OCI-LY3 (cell line): ENCODE measurements around the gene CDS2.
A peak's percentile ranks its signal among the peaks of the same experiment; 100 is the strongest.

Experiments
- H2AFZ ChIP-seq: fragments of 200-600, 300-600 bp; shearing (Covaris generic); 2 replicates; pipeline ENCODE4 v1.6.0; 2014; ENCODE audit warnings: antibody characterized with exemption, low read depth, low read length
- H3K27ac ChIP-seq: fragments of 200-600, 300-600 bp; sonication (generic); 2 replicates; pipeline ENCODE4 v1.5.1; 2014; ENCODE audit warnings: mild to moderate bottlenecking, low read length, moderate library complexity, mixed read lengths
- H3K27me3 ChIP-seq: fragments of 200-600, 300-600 bp; sonication (generic); 2 replicates; pipeline ENCODE4 v1.6.1; 2014; ENCODE audit warnings: low read depth, low read length, mixed read lengths
- H3K36me3 ChIP-seq: fragments of 200-600, 300-600 bp; sonication (generic); replicated peaks from 2 replicates; pipeline ENCODE3; 2014; ENCODE audit warnings: low read depth, low read length, mixed read lengths
- H3K4me1 ChIP-seq: fragments of 300-600, 200-600 bp; sonication (generic); 2 replicates; pipeline ENCODE4 v1.6.1; 2014; ENCODE audit warnings: low read length, mixed read lengths
- H3K4me2 ChIP-seq: fragments of 200-600, 300-600 bp; sonication (generic); 2 replicates; pipeline ENCODE4 v1.6.1; 2014; ENCODE audit warnings: low read length, mixed read lengths
- H3K4me3 ChIP-seq: fragments of 300-600, 200-600 bp; sonication (generic); 2 replicates; pipeline ENCODE4 v1.5.1; 2014; ENCODE audit warnings: antibody characterized with exemption, mild to moderate bottlenecking, low read length, moderate library complexity
- H3K79me2 ChIP-seq: fragments of 300-600, 200-600 bp; shearing (Covaris generic); 2 replicates; pipeline ENCODE4 v1.6.1; 2014; ENCODE audit warnings: mild to moderate bottlenecking, low read length, mixed read lengths
- H3K9ac ChIP-seq: fragments of 300-600, 200-600 bp; shearing (Covaris generic); 2 replicates; pipeline ENCODE4 v1.6.0; 2014; ENCODE audit warnings: mild to moderate bottlenecking, low read length, moderate library complexity
- H3K9me3 ChIP-seq: fragments of 200-600, 300-600 bp; shearing (Covaris generic); 2 replicates; pipeline ENCODE4 v1.6.1; 2014; ENCODE audit warnings: low read length, mixed read lengths; ENCODE audit not compliant: insufficient read depth
- H4K20me1 ChIP-seq: fragments of 200-600, 300-600 bp; sonication (generic); 2 replicates; pipeline ENCODE4 v1.6.1; 2016; ENCODE audit warnings: low read length, mixed read lengths; ENCODE audit not compliant: insufficient read depth
- EZH2phosphoT487 ChIP-seq: fragments of 200-600 bp; shearing (Covaris generic); IDR thresholded peaks from 2 replicates; pipeline ENCODE4 v1.6.1; 2018; ENCODE audit warnings: antibody characterized with exemption, mixed run types, low read depth
- TF ChIP-seq, protein P1 (sequence below): fragments of 200-600, 300-600 bp; sonication (generic); IDR thresholded peaks from 2 replicates; pipeline ENCODE4 v1.5.1; 2014; ENCODE audit warnings: antibody characterized with exemption, low read length, low read depth

Gene CDS2

DNA sequence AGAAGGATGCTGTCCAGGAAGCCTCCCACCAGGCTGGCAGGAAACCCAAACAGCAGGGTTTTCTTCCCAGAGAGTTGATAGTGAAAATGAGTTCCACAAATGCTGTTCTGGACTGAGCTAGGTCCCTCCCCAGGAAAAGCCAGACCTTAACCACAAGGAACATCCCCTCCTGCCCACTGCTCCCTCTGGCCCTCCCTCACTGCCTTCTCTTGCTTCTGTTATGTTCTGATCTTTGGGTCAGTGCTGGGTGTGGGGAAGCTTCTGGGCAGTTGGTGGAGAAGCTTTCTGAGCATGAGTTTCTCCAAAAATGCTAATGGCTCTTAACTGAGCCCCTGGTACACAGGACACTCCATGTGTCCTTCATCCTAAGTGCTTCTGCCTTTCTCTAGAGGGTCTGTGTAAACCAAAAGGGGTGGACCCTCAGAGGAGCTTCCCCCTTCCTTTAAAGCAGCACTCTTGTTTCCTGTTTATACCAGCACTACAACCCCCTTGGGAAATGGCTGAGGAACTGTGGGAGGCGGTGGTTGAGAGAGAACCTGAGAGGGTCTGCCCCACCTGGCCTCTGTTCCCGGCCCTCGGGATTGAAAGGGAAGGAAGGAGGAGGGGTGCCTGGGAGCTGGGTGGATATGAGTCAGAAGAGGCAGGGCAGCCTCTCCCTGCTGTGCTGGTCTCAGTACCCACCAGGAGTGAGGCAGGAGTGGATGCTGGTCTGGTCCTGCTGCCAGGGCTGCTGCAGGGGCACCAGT lies 42.0 kb downstream of the CDS2 start:
- Histone ChIP-seq H3K27ac (no peak overlapping the region), H3K27me3 (no peaks in the 10 kb centered on the region), H3K9ac (no peak overlapping the region), H3K79me2 (peaks cover 77% of the 10 kb centered on the region), H3K36me3 (peaks cover 11% of the 10 kb centered on the region), H4K20me1 (peaks cover 93% of the 10 kb centered on the region), H3K9me3 (no peaks in the 10 kb centered on the region), H3K4me2 (peak overlapping the region; percentile 43), H3K4me3 (0 out of 2 replicates have a peak overlapping the region, but pooled peaks have one; percentile 5), H3K4me1 (peaks cover 43% of the 10 kb centered on the region), H2AFZ (no peak overlapping the region)
- TF ChIP-seq, protein P1, sequence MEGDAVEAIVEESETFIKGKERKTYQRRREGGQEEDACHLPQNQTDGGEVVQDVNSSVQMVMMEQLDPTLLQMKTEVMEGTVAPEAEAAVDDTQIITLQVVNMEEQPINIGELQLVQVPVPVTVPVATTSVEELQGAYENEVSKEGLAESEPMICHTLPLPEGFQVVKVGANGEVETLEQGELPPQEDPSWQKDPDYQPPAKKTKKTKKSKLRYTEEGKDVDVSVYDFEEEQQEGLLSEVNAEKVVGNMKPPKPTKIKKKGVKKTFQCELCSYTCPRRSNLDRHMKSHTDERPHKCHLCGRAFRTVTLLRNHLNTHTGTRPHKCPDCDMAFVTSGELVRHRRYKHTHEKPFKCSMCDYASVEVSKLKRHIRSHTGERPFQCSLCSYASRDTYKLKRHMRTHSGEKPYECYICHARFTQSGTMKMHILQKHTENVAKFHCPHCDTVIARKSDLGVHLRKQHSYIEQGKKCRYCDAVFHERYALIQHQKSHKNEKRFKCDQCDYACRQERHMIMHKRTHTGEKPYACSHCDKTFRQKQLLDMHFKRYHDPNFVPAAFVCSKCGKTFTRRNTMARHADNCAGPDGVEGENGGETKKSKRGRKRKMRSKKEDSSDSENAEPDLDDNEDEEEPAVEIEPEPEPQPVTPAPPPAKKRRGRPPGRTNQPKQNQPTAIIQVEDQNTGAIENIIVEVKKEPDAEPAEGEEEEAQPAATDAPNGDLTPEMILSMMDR = no peak
- no peak for TF ChIP-seq EZH2phosphoT487

DNA sequence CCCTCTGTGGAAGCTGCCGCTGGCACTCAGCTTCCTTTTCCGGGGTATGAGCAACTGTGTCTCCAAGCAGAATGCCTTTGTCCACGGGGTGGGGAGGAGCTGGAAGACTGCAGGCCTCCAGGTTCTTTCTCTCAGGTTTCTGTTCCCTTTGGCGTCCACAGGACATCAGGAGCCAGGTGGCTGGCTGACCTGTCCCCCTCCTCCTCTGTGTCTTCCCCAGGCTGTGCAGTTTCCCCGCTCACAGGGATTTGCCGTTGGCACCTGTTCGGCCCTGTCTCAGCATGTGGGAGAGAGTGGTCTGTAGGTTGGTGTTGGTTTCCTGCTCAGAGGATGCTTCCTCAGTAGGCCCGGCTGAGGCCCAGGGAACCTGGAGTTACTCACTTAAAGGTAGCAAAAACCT lies 43.5 kb downstream of the CDS2 start:
- Histone ChIP-seq H2AFZ (no peak overlapping the region), H3K79me2 (peaks cover 64% of the 10 kb centered on the region), H3K4me3 (no peak overlapping the region), H3K4me2 (no peak overlapping the region), H4K20me1 (peaks cover 83% of the 10 kb centered on the region), H3K9me3 (no peaks in the 10 kb centered on the region), H3K4me1 (peaks cover 36% of the 10 kb centered on the region), H3K27ac (no peak overlapping the region), H3K27me3 (no peaks in the 10 kb centered on the region), H3K36me3 (peaks cover 20% of the 10 kb centered on the region), H3K9ac (no peak overlapping the region)
- no peak for TF ChIP-seq EZH2phosphoT487
- TF ChIP-seq, protein P1 = no peak

DNA sequence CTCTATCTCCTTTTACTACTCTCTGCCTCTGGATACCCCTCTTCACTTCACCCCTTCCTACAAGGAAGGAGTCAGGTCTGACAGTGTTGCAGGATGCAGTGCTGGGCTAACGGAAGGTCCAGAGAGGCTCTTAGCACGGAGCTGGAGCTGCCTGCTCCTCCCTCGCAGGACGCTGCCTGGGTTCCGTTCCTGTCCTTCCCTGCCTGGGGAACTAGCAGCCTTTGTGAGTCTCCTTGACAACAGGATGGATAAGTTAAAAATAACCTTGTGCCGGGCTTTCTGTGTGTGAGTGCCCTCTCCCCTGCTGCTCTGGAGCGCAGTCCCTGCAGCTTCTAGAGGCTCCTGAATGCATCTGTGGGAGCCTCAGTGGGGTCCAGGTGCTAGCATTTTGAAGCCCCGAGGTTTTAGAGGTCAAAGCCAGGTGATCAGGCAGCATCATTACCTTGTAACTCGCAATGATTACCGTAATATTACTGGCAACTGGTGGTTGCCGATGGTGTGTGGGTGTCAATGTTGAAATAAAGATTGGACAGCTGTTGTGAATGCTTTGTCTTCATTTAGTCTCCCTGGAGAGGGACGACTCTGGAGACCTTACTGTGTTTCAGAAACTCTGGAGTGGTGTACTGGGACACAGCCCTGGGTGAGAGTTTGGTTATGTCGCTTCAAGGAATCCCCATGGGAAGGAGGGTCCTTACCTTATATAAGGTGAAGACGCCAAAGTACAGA lies 44.4 kb downstream of the CDS2 start:
- peaks cover 36% of the 10 kb centered on the region for H3K4me1 ChIP-seq
- peaks cover 23% of the 10 kb centered on the region for H3K36me3 ChIP-seq
- no peak overlapping the region for H3K4me2 ChIP-seq
- no peak overlapping the region for H3K9ac ChIP-seq
- H3K4me3 ChIP-seq = no peak overlapping the region
- no peaks in the 10 kb centered on the region for H3K9me3 ChIP-seq
- H3K79me2 ChIP-seq = peaks cover 56% of the 10 kb centered on the region
- H3K27me3 ChIP-seq = no peaks in the 10 kb centered on the region
- H2AFZ ChIP-seq = no peak overlapping the region
- no peak overlapping the region for H3K27ac ChIP-seq
- no peak for TF ChIP-seq EZH2phosphoT487
- TF ChIP-seq, protein P1 = no peak
- peaks cover 74% of the 10 kb centered on the region for H4K20me1 ChIP-seq

DNA sequence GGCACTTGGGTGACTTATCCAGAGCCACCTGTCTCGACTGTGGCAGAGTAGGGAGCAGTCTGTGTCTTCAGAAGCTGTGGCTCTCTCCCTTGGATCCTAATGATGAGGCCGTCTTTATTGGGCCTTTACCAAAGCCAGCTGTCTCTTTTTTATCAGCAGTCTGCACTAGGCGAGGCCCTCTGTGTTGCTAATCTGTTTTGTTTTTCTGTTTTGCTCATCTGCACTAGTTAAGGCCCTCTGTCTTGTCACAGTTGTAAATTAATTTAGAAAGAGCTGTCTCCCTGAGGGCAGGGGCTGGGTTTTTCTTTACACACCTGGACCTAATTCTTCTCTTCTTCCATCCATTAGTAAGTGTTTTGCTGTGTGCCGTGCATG lies 45.0 kb downstream of the CDS2 start:
- peaks cover 25% of the 10 kb centered on the region for H3K36me3 ChIP-seq
- no peak overlapping the region for H3K9ac ChIP-seq
- TF ChIP-seq EZH2phosphoT487 = no peak
- TF ChIP-seq, protein P1 = no peak
- peaks cover 50% of the 10 kb centered on the region for H3K79me2 ChIP-seq
- no peak overlapping the region for H3K27ac ChIP-seq
- H4K20me1 ChIP-seq = peaks cover 68% of the 10 kb centered on the region
- no peak overlapping the region for H3K4me3 ChIP-seq
- H3K4me2 ChIP-seq = no peak overlapping the region
- no peaks in the 10 kb centered on the region for H3K27me3 ChIP-seq
- peaks cover 33% of the 10 kb centered on the region for H3K4me1 ChIP-seq
- no peak overlapping the region for H2AFZ ChIP-seq
- no peaks in the 10 kb centered on the region for H3K9me3 ChIP-seq
